GM12878 (cell line): ENCODE data around the gene EFTUD2.

Experiments
- BRCA1 ChIP-seq: IDR thresholded peaks from 2 replicates; pipeline ENCODE4 v1.6.1; 2011; ENCODE audit warnings: low read depth, low read length, improper control_type of control experiment
- CREB1 ChIP-seq: IDR thresholded peaks from 2 replicates; pipeline ENCODE4 v1.6.1; 2012; ENCODE audit warnings: low read depth, mild to moderate bottlenecking, inconsistent platforms
- EZH2 ChIP-seq: IDR thresholded peaks from 2 replicates; pipeline ENCODE4 v1.6.1; 2012; ENCODE audit warnings: low read depth, mild to moderate bottlenecking, control low read depth, inconsistent platforms, low read length, borderline replicate concordance; ENCODE audit not compliant: control insufficient read depth
- SREBF2 ChIP-seq: IDR thresholded peaks from 2 replicates; pipeline ENCODE4 v1.6.1; 2012; ENCODE audit warnings: mild to moderate bottlenecking, low read length
- YBX1 ChIP-seq: fragments of 450-650 bp; IDR thresholded peaks from 2 replicates; pipeline ENCODE4 v1.6.1; 2016; ENCODE audit warnings: antibody characterized with exemption
- YY1 ChIP-seq: IDR thresholded peaks from 2 replicates; pipeline ENCODE4 v1.6.1; 2011; ENCODE audit warnings: low read depth, mild to moderate bottlenecking, low read length
- TF ChIP-seq, protein P1 (sequence below), 3 experiments: IDR thresholded peaks in 2 of 3; conservative IDR thresholded peaks in 1 of 3; 2 replicates each; pipeline ENCODE4 v1.5.1; 2011; ENCODE audit warnings: low read depth in 3 of 3, low read length in 3 of 3, mild to moderate bottlenecking in 3 of 3, control low read depth in 2 of 3, moderate library complexity in 2 of 3, inconsistent platforms in 1 of 3, mixed read lengths in 1 of 3; ENCODE audit not compliant: control insufficient read depth in 2 of 3, insufficient read depth in 1 of 3; ENCODE audit errors: extremely low read depth in 1 of 3

DNA sequence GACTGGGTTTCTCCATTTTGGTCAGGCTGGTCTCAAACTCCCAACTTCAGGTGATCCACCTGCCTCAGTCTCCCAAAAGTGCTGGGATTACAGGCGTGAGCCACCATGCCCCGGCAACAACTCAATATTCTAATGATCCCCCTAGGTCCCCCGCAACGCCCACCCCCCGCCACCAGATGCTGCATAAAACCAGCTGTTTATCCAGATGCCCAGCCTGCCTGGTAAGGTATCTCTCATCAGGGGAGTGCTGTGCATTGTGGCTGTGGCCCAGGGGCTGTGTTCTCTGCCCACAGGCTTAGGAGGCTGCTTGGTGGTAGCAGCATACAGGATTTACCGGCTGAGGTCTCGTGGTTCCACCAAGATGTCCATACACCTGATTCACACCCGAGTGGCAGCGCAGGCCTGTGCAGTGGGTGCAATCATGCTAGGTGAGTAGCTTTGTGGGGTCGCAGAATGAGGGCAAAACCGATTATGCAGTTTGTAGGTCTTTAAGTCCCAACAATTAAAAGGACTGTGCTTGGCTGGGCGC is 50.2 kb downstream of the EFTUD2 start:
- TF ChIP-seq YY1 (no peak), CREB1 (no peak), YBX1 (no peak), SREBF2 (no peak), BRCA1 (no peak), EZH2 (no peak)
- TF ChIP-seq, protein P1, sequence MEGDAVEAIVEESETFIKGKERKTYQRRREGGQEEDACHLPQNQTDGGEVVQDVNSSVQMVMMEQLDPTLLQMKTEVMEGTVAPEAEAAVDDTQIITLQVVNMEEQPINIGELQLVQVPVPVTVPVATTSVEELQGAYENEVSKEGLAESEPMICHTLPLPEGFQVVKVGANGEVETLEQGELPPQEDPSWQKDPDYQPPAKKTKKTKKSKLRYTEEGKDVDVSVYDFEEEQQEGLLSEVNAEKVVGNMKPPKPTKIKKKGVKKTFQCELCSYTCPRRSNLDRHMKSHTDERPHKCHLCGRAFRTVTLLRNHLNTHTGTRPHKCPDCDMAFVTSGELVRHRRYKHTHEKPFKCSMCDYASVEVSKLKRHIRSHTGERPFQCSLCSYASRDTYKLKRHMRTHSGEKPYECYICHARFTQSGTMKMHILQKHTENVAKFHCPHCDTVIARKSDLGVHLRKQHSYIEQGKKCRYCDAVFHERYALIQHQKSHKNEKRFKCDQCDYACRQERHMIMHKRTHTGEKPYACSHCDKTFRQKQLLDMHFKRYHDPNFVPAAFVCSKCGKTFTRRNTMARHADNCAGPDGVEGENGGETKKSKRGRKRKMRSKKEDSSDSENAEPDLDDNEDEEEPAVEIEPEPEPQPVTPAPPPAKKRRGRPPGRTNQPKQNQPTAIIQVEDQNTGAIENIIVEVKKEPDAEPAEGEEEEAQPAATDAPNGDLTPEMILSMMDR (IDR thresholded peaks at IDR 0.05 in 2 of 3, conservative IDR thresholded peaks at IDR 0.05 in 1 of 3; ENCODE audit: control insufficient read depth in 2 of 3, extremely low read depth in 1 of 3, insufficient read depth in 1 of 3, low read depth in 3 of 3, low read length in 3 of 3) = no peak
